Psoas muscle (tissue), 8 donors: ENCODE measurements around the gene LRRC4B. TPM values are rescaled to one million over a fixed set of nuclear protein-coding genes. Genes with fewer than 3 reads are reported as not detected.
"Not testable (repeated sequence)": the region's sequence is repeated elsewhere in the genome, so short reads cannot be mapped to it uniquely, and the experiment has no call there.

Experiments used
- ATAC-seq, 4 donors: fragments of 200-7000 bp; cut with Tn5 transposase; one replicate each; pipeline ENCODE4 v1.9.1; 2020; ENCODE audit warnings: moderate library complexity in 3 of 4, mild to moderate bottlenecking in 2 of 4
- DNase-seq, 2 donors: peaks; one replicate each; pipeline ENCODE4 v3.0.0-alpha.2; 2020
- H3K27ac ChIP-seq: fragments of 200-600 bp; one replicate; pipeline ENCODE4 v1.8.0; 2022
- H3K27me3 ChIP-seq, 3 donors: fragments of 200-600 bp in 1 of 3; one replicate each; pipeline versions ENCODE4 v1.6.1 to v1.8.0; 2013 to 2022; ENCODE audit warnings: low read length in 2 of 3, mild to moderate bottlenecking in 2 of 3, moderate library complexity in 1 of 3; ENCODE audit not compliant: insufficient read depth in 3 of 3
- H3K36me3 ChIP-seq, 2 donors: fragments of 200-600 bp in 1 of 2; one replicate each; pipeline versions ENCODE4 v1.6.1 to v1.8.0; 2013 to 2022; ENCODE audit warnings: low read depth in 1 of 2, mild to moderate bottlenecking in 1 of 2, moderate library complexity in 1 of 2; ENCODE audit not compliant: insufficient read depth in 1 of 2
- H3K4me1 ChIP-seq: fragments of 200-600 bp; one replicate; pipeline ENCODE4 v1.8.0; 2022
- H3K4me3 ChIP-seq: fragments of 200-600 bp; one replicate; pipeline ENCODE4 v1.8.0; 2022; ENCODE audit warnings: mild to moderate bottlenecking
- H3K9me3 ChIP-seq: fragments of 200-600 bp; one replicate; pipeline ENCODE4 v1.8.0; 2022
- CTCF ChIP-seq: fragments of 200-600 bp; IDR thresholded peaks from one replicate; pipeline ENCODE4 v1.8.0; 2022; ENCODE audit warnings: antibody characterized with exemption
- WGBS, 3 donors: extraction: QIAGEN DNeasy Blood & Tissue Kit; methylation state at CpG; one replicate each; pipeline versions ENCODE4 v1.1.6 to v1.1.7; 2013; 5-methylcytosine and 5-hydroxymethylcytosine counted together
- intact Hi-C, 2 donors: fragments of 100-400 bp; cut with DNase I; formaldehyde crosslinking; loops; one replicate each; pipeline versions ENCODE4 v1.11.0 to v1.14.2; 2022
- polyA plus RNA-seq, 3 donors: library from polyadenylated mRNA; stranded (reverse); fragments of 200-250 nt; gene quantifications; one replicate each; pipeline ENCODE4 v1.2.3, GENCODE V29; 2013
- total RNA-seq, 4 donors: library from RNA; stranded (reverse); fragmentation: NEBNext Ultra II Directional in 2 of 4; extraction: Animal tissue kit (Norgen Biotek cat#: 25700) in 2 of 4; gene quantifications; one replicate each; pipeline versions ENCODE4 v1.2.1 to v1.2.4, GENCODE V29; 2021 to 2023
- donor health status: healthy with polysubstance abuse.
- donor health status: DM: no; HTN: no; CAD: no; lungs with moderate emphysema.
- donor health status: Bipolar disorder and iron deficiency.
- donor health status: healthy.
- donor health status: DM: yes; HTN: yes; CAD: no.
- donor health status: DM: no; HTN: no; CAD: no.
- donor health status: DM: no; HTN: no; CAD: no.
- donor health status: DM: yes; HTN: yes; CAD: no.

The LRRC4B gene
- total and polyA plus RNA-seq, 7 donors: 0.04 to 1.0 (median 0.32) TPM

GRCh38 chr19:50604264-50605073 lies 36.2 kb upstream of the LRRC4B start:
- H3K27ac ChIP-seq, H3K4me3 ChIP-seq, intact Hi-C loops, ATAC-seq, H3K9me3 ChIP-seq, H3K4me1 ChIP-seq, H3K36me3 ChIP-seq, DNase-seq: not testable (repeated sequence)
- H3K27me3 ChIP-seq: peaks cover 0 to 34% (median 5%) of the 10 kb centered on the region in 3 donors
- WGBS, 3 donors: 44 to 54% methylated on average over 31 to 47 of the region's 56 CpGs; no CpG with 5 or more reads in 1 of the 3 donors

GRCh38 chr19:50602935-50603334 lies 34.7 kb upstream of the LRRC4B start:
- ATAC-seq (no peak), DNase-seq (no peak)
- intact Hi-C loops: no loop called here
- Histone ChIP-seq H3K9me3 (no peaks in the 10 kb centered on the region), H3K27ac (no peak overlapping the region), H3K36me3 (no peaks in the 10 kb centered on the region), H3K27me3 (peaks cover 0 to 34% (median 5%) of the 10 kb centered on the region in 3 donors), H3K4me3 (no peak overlapping the region), H3K4me1 (no peaks in the 10 kb centered on the region)
- TF ChIP-seq CTCF: no peak
- 84 to 89% (median 88%) methylated on average over 4 of the region's 4 CpGs for WGBS, 3 donors

GRCh38 chr19:50602496-50602895 lies 34.3 kb upstream of the LRRC4B start:
- 77 to 89% (median 80%) methylated on average over 5 to 6 of the region's 6 CpGs for WGBS, 3 donors
- Histone ChIP-seq H3K36me3 (no peaks in the 10 kb centered on the region), H3K27ac (no peak overlapping the region), H3K27me3 (peaks cover 0 to 31% (median 5%) of the 10 kb centered on the region in 3 donors), H3K4me1 (no peaks in the 10 kb centered on the region), H3K9me3 (no peaks in the 10 kb centered on the region), H3K4me3 (no peak overlapping the region)
- no peak for TF ChIP-seq CTCF
- DNase-seq (no peak), ATAC-seq (no peak)
- intact Hi-C loops: no loop called here

- intact Hi-C loops: no loop called here
- H3K27me3 ChIP-seq: peaks cover 0 to 27% (median 5%) of the 10 kb centered on the region in 3 donors
- no peak for TF ChIP-seq CTCF
Observed at GRCh38 chr19:50602089-50602422, 33.8 kb upstream of the LRRC4B start.

GRCh38 chr19:50601407-50602088 lies 33.3 kb upstream of the LRRC4B start:
- peaks cover 0 to 23% (median 5%) of the 10 kb centered on the region in 3 donors for H3K27me3 ChIP-seq
- ATAC-seq (no peak), DNase-seq (no peak)
- no peaks in the 10 kb centered on the region for H3K9me3 ChIP-seq
- H3K27ac ChIP-seq: no peak overlapping the region
- intact Hi-C loops: no loop called here
- TF ChIP-seq CTCF: no peak
- 68 to 74% (median 70%) methylated on average over 11 of the region's 11 CpGs for WGBS, 3 donors
- H3K4me3 ChIP-seq: no peak overlapping the region
- H3K4me1 ChIP-seq: no peaks in the 10 kb centered on the region
- H3K36me3 ChIP-seq: no peaks in the 10 kb centered on the region

More at GRCh38 chr19:50602089-50602422, 33.8 kb upstream of the LRRC4B start:
- Histone ChIP-seq H3K36me3 (no peaks in the 10 kb centered on the region), H3K4me3 (no peak overlapping the region), H3K27ac (no peak overlapping the region), H3K4me1 (no peaks in the 10 kb centered on the region), H3K9me3 (no peaks in the 10 kb centered on the region)
- DNase-seq (no peak), ATAC-seq (no peak)
- 83 to 88% (median 85%) methylated on average over 5 of the region's 5 CpGs for whole genome bisulfite sequencing, 3 donors
